Measurements from ENCODE around the gene ALKAL2.

GRCh38 chr2:237878-238277 is 50.0 kb downstream of the ALKAL2 start:
- TF ChIP-seq CREB1 (IDR thresholded peaks at IDR 0.05; ENCODE audit: low read depth), result no peak
- no peak for TF ChIP-seq USF1 (IDR thresholded peaks at IDR 0.05)
- TF ChIP-seq EGR1 (IDR thresholded peaks at IDR 0.05), result no peak
- no peak for TF ChIP-seq EP300 (IDR thresholded peaks at IDR 0.05; ENCODE audit: borderline replicate concordance)
- no peak for TF ChIP-seq FOXM1 (IDR thresholded peaks at IDR 0.05; ENCODE audit: borderline replicate concordance, low read depth)
- TF ChIP-seq NFIC (IDR thresholded peaks at IDR 0.05), result no peak

Data from Ishikawa (cell line).